GM12878 (cell line): Measurements from ENCODE around the gene MCM3. TPM values are rescaled to one million over a fixed set of nuclear protein-coding genes. Genes with fewer than 3 reads are reported as not detected.

Experiments used
- ATAC-seq: fragments of 200-7000 bp; cut with Tn5 transposase; 3 replicates; pipeline ENCODE4 v1.9.1; 2020; ENCODE audit warnings: mild to moderate bottlenecking, moderate library complexity
- BruUV-seq: library from RNA; stranded (reverse); fragments of 400-500 nt; replicated peaks from 2 replicates; lab custom pipeline; 2021; lab: Mats Ljungman, UMichigan
- CTCF ChIA-PET: fragments of 300-600 bp; sonication (Branson Sonifier 250); formaldehyde crosslinking; extraction: SDS; loops from one replicate; lab custom pipeline; 2021; ENCODE audit warnings: inconsistent platforms; lab: Yijun Ruan, JAX
- POLR2A ChIA-PET: fragments of 350-600 bp; formaldehyde crosslinking; extraction: SDS; loops from one replicate; lab custom pipeline; 2021; ENCODE audit warnings: inconsistent platforms; lab: Charles Lee
- RAD21 ChIA-PET: fragments of 300-600 bp; sonication (Branson Sonifier 250); formaldehyde crosslinking; loops from one replicate; lab custom pipeline; 2023; ENCODE audit warnings: antibody characterized with exemption; ENCODE audit not compliant: unreplicated experiment; lab: Charles Lee
- SMC1A ChIA-PET: fragments of 300-600 bp; sonication (Branson Sonifier 250); formaldehyde crosslinking; loops from one replicate; lab custom pipeline; 2023; ENCODE audit not compliant: unreplicated experiment, uncharacterized antibody; lab: Charles Lee
- DNase-seq: peaks from one replicate; pipeline ENCODE4 v3.0.0-alpha.2; 2011; ENCODE audit warnings: low read depth, low spot score
- FAIRE-seq: peaks from 3 replicates; lab custom pipeline; 2011; peaks lifted over from hg19 to GRCh38; lab: Jason Lieb, UNC
- H2AFZ ChIP-seq: 2 replicates; pipeline ENCODE4 v1.6.0; 2011; ENCODE audit warnings: low read depth, low read length, control low read depth; ENCODE audit not compliant: control insufficient read depth
- H3K27ac ChIP-seq: 2 replicates; pipeline ENCODE4 v1.5.1; 2011; ENCODE audit warnings: control low read depth; ENCODE audit not compliant: control insufficient read depth, insufficient read depth
- H3K27me3 ChIP-seq, 2 experiments: replicated peaks in 1 of 2; 2 replicates each; pipeline versions ENCODE4 v1.6.0 to v1.6.1; 2011; ENCODE audit warnings: low read length in 1 of 2; ENCODE audit not compliant: control insufficient read depth in 2 of 2, insufficient read depth in 2 of 2
- H3K36me3 ChIP-seq, 2 experiments: 2 replicates each; pipeline ENCODE4 v1.5.1; 2011; ENCODE audit warnings: low read length in 1 of 2; ENCODE audit not compliant: control insufficient read depth in 2 of 2, insufficient read depth in 2 of 2
- H3K4me1 ChIP-seq: 2 replicates; pipeline ENCODE4 v1.6.1; 2011; ENCODE audit warnings: mild to moderate bottlenecking, low read length, moderate library complexity, mixed read lengths; ENCODE audit not compliant: control insufficient read depth, insufficient read depth
- H3K4me2 ChIP-seq: 2 replicates; pipeline ENCODE4 v1.6.0; 2011; ENCODE audit warnings: control low read depth; ENCODE audit not compliant: control insufficient read depth, insufficient read depth
- H3K4me3 ChIP-seq: fragments of 200-600 bp; sonication (generic); 2 replicates; pipeline ENCODE4 v1.5.1; 2016
- H3K79me2 ChIP-seq: 2 replicates; pipeline ENCODE4 v1.6.0; 2011; ENCODE audit warnings: low read length; ENCODE audit not compliant: control insufficient read depth, insufficient read depth
- H3K9ac ChIP-seq: 2 replicates; pipeline ENCODE4 v1.8.0; 2011; ENCODE audit warnings: low read length, control low read depth, mixed read lengths; ENCODE audit not compliant: control insufficient read depth, insufficient read depth
- H3K9me3 ChIP-seq: replicated peaks from 3 replicates; pipeline ENCODE4 v1.5.1; 2011; ENCODE audit warnings: mild to moderate bottlenecking, low read length; ENCODE audit not compliant: control insufficient read depth, insufficient read depth
- H4K20me1 ChIP-seq: 2 replicates; pipeline ENCODE4 v1.6.0; 2011; ENCODE audit not compliant: control insufficient read depth, insufficient read depth
- NFYA ChIP-seq: IDR thresholded peaks from 2 replicates; pipeline ENCODE4 v1.6.1; 2011; ENCODE audit warnings: low read depth, mild to moderate bottlenecking, low read length, improper control_type of control experiment, borderline replicate concordance
- PAX5 ChIP-seq: IDR thresholded peaks from 2 replicates; pipeline ENCODE4 v1.6.1; 2011; ENCODE audit warnings: low read depth, low read length, borderline replicate concordance
- PML ChIP-seq: IDR thresholded peaks from 2 replicates; pipeline ENCODE4 v1.6.1; 2012; ENCODE audit warnings: low read length, inconsistent platforms
- RFX5 ChIP-seq: IDR thresholded peaks from 2 replicates; pipeline ENCODE4 v1.6.1; 2011; ENCODE audit warnings: low read depth, low read length, improper control_type of control experiment
- RUNX3 ChIP-seq: IDR thresholded peaks from 2 replicates; pipeline ENCODE4 v1.6.1; 2012; ENCODE audit warnings: low read length, inconsistent platforms
- SMAD1 ChIP-seq: fragments of 450-650 bp; IDR thresholded peaks from 2 replicates; pipeline ENCODE4 v1.6.1; 2018; ENCODE audit warnings: mild to moderate bottlenecking, low read depth; ENCODE audit not compliant: partially characterized antibody
- TARDBP ChIP-seq: IDR thresholded peaks from 2 replicates; pipeline ENCODE4 v1.6.1; 2016; ENCODE audit warnings: borderline replicate concordance
- TCF7 ChIP-seq: IDR thresholded peaks from 2 replicates; pipeline ENCODE4 v1.6.1; 2014; ENCODE audit warnings: antibody characterized with exemption, borderline replicate concordance
- whole genome bisulfite sequencing: methylation state at CpG from one replicate; pipeline ENCODE4 v1.1.6; 2016; ENCODE audit warnings: low lambda C conversion rate; ENCODE audit not compliant: insufficient replicate concordance, insufficient coverage; ENCODE audit errors: missing lambda C conversion rate; 5-methylcytosine and 5-hydroxymethylcytosine counted together
- in situ Hi-C: fragments of 300-500 bp; cut with MboI; formaldehyde crosslinking; loops from 9 replicates; pipeline ENCODE4 v1.14.3; 2018; ENCODE audit warnings: mixed read lengths
- intact Hi-C: fragments of 100-400 bp; cut with micrococcal nuclease; formaldehyde crosslinking; loops from one replicate; pipeline ENCODE4 v1.14.2; 2022; ENCODE audit not compliant: unreplicated experiment
- polyA plus RNA-seq, 11 experiments: library from polyadenylated mRNA; depleted of rRNA in 4 of 11; unstranded in 6 of 11; stranded (reverse) in 5 of 11; fragments of >200 nt; fragmentation: Nextera tagmentation in 4 of 11; fragmentation: Illumina TruSeq in 1 of 11; extraction: Ambion mirVana in 4 of 11; extraction: Trizol in 1 of 11; gene quantifications; 1 replicate in 1 of 11; 2 replicates in 10 of 11; pipeline versions ENCODE4 v1.2.1 to v1.2.3, GENCODE V29; 2011 to 2016; ENCODE audit warnings: inconsistent platforms in 2 of 11, missing spikeins in 2 of 11, low read depth in 1 of 11
- total RNA-seq, 4 experiments: library from RNA; depleted of rRNA in 3 of 4; stranded (reverse); fragments of >200 nt in 3 of 4; fragmentation: Illumina TruSeq in 1 of 4; extraction: Trizol in 1 of 4; gene quantifications; 2 replicates each; pipeline versions ENCODE4 v1.2.1 to v1.2.3, GENCODE V29; 2013 to 2021
- TF ChIP-seq, protein P1 (sequence below): fragments of 450-650 bp; formaldehyde crosslinking; IDR thresholded peaks from 2 replicates; pipeline ENCODE4 v1.5.0; 2022; ENCODE audit warnings: mild to moderate bottlenecking, missing genetic modification characterization
- TF ChIP-seq, protein P2 (sequence below): fragments of 450-650 bp; IDR thresholded peaks from 2 replicates; pipeline ENCODE4 v1.6.1; 2014; ENCODE audit warnings: mild to moderate bottlenecking

The MCM3 gene
- total and polyA plus RNA-seq, 10 of the 15 experiments (the other 5 are each of a cell fraction or from before 2014, with no cell fraction given) = 74.1 to 265 (median 214) TPM

- TF ChIP-seq PML = no peak; the same call in 1 of the 2 replicates
- no peak for TF ChIP-seq SMAD1
- TF ChIP-seq, protein P1, sequence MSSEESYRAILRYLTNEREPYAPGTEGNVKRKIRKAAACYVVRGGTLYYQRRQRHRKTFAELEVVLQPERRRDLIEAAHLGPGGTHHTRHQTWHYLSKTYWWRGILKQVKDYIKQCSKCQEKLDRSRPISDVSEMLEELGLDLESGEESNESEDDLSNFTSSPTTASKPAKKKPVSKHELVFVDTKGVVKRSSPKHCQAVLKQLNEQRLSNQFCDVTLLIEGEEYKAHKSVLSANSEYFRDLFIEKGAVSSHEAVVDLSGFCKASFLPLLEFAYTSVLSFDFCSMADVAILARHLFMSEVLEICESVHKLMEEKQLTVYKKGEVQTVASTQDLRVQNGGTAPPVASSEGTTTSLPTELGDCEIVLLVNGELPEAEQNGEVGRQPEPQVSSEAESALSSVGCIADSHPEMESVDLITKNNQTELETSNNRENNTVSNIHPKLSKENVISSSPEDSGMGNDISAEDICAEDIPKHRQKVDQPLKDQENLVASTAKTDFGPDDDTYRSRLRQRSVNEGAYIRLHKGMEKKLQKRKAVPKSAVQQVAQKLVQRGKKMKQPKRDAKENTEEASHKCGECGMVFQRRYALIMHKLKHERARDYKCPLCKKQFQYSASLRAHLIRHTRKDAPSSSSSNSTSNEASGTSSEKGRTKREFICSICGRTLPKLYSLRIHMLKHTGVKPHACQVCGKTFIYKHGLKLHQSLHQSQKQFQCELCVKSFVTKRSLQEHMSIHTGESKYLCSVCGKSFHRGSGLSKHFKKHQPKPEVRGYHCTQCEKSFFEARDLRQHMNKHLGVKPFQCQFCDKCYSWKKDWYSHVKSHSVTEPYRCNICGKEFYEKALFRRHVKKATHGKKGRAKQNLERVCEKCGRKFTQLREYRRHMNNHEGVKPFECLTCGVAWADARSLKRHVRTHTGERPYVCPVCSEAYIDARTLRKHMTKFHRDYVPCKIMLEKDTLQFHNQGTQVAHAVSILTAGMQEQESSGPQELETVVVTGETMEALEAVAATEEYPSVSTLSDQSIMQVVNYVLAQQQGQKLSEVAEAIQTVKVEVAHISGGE (CRISPR knock-in tag) = no peak
- no peak for TF ChIP-seq TARDBP
These were observed 57.0 kb downstream of the MCM3 start (continued) for GRCh38 chr6:52227495-52227894.

DNA sequence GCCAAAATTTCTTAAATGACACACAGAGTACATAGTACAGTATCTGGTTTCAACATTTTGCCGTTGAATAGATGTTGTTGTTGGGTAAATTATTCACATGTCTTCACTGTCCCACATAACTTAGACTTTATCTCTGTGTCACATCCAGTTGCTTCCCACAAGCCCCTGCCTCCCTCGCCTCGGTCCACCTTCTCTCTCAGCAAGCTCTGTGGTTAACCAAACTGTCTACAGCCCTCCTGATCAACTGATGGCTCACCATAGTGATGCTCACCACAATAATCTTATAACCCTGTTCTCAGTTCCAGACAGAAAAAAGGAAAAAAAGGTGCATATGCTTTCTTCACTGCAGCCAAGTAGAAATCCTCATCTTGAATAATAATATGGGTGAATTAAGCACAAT is 63.2 kb downstream of the MCM3 start:
- Histone ChIP-seq H3K27me3 (no peaks in the 10 kb centered on the region; a peak in 1 of 4 replicates), H3K27ac (no peak overlapping the region), H3K79me2 (no peaks in the 10 kb centered on the region), H2AFZ (no peak overlapping the region)
- RAD21 ChIA-PET = no interaction called here
- no peak for TF ChIP-seq NFYA
- TF ChIP-seq TCF7 = no peak
- TF ChIP-seq RUNX3 = peak; percentile 79
- TF ChIP-seq PAX5 = peak; percentile 57; the same call in 1 of the 2 replicates
- TF ChIP-seq, protein P2, sequence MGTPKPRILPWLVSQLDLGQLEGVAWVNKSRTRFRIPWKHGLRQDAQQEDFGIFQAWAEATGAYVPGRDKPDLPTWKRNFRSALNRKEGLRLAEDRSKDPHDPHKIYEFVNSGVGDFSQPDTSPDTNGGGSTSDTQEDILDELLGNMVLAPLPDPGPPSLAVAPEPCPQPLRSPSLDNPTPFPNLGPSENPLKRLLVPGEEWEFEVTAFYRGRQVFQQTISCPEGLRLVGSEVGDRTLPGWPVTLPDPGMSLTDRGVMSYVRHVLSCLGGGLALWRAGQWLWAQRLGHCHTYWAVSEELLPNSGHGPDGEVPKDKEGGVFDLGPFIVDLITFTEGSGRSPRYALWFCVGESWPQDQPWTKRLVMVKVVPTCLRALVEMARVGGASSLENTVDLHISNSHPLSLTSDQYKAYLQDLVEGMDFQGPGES = no peak
- no peak for TF ChIP-seq RFX5
- TF ChIP-seq, all 136 proteins: peak for 2
- ATAC-seq = peak; percentile 28; the same call in 1 of the 3 replicates
- H3K4me3 ChIP-seq = no peak overlapping the region
- H3K9ac ChIP-seq = no peak overlapping the region
- no peaks in the 10 kb centered on the region for H4K20me1 ChIP-seq
- no peak for DNase-seq
- CTCF ChIA-PET = no interaction called here
- SMC1A ChIA-PET = no interaction called here
- intact Hi-C loops (no loop called here), in situ Hi-C loops (no loop called here)
- no peak for FAIRE-seq
- POLR2A ChIA-PET = no interaction called here
- no peak overlapping the region for H3K4me2 ChIP-seq
- H3K36me3 ChIP-seq = no peaks in the 10 kb centered on the region
- H3K9me3 ChIP-seq = no peaks in the 10 kb centered on the region
- H3K4me1 ChIP-seq = peaks cover 18% of the 10 kb centered on the region
- 0% methylated on average over 3 of the region's 3 CpGs for WGBS
- no TSS peak for BruUV-seq
